Osteoblast (primary cell): ENCODE results near the gene MUC5B. TPM values are rescaled to one million over a fixed set of nuclear protein-coding genes. Genes with fewer than 3 reads are reported as not detected.

Experiments used
- DNase-seq: peaks from one replicate; pipeline ENCODE4 v3.0.0; 2011; ENCODE audit warnings: low spot score, mixed read lengths; ENCODE audit not compliant: insufficient read length; ENCODE audit errors: missing footprints
- H2AFZ ChIP-seq: 2 replicates; pipeline ENCODE4 v1.6.0; 2011; ENCODE audit warnings: mild to moderate bottlenecking, low read length
- H3K27ac ChIP-seq: 2 replicates; pipeline ENCODE4 v1.5.1; 2011; ENCODE audit warnings: mild to moderate bottlenecking, low read depth, low read length, moderate library complexity
- H3K27me3 ChIP-seq: 2 replicates; pipeline ENCODE4 v1.6.0; 2012; ENCODE audit warnings: mild to moderate bottlenecking, control low read depth, inconsistent platforms, low read length, moderate library complexity; ENCODE audit not compliant: insufficient read depth
- H3K36me3 ChIP-seq: 2 replicates; pipeline ENCODE4 v1.5.1; 2011; ENCODE audit warnings: mild to moderate bottlenecking, low read length, control low read depth, moderate library complexity; ENCODE audit not compliant: insufficient read depth
- H3K4me1 ChIP-seq: 2 replicates; pipeline ENCODE4 v1.5.1; 2011; ENCODE audit warnings: mild to moderate bottlenecking, low read length, control low read depth, moderate library complexity; ENCODE audit not compliant: insufficient read depth
- H3K4me2 ChIP-seq: 2 replicates; pipeline ENCODE4 v1.6.0; 2011; ENCODE audit warnings: mild to moderate bottlenecking, low read length; ENCODE audit not compliant: insufficient read depth
- H3K4me3 ChIP-seq: fragments of 200-600 bp; sonication (generic); 3 replicates; pipeline ENCODE4 v1.5.1; 2012; ENCODE audit warnings: mild to moderate bottlenecking, low read length, inconsistent platforms; ENCODE audit not compliant: insufficient read depth
- H3K79me2 ChIP-seq: 2 replicates; pipeline ENCODE4 v1.6.0; 2012; ENCODE audit warnings: mild to moderate bottlenecking, low read length, control low read depth, inconsistent platforms; ENCODE audit not compliant: insufficient read depth
- H3K9me3 ChIP-seq: 2 replicates; pipeline ENCODE4 v1.5.1; 2011; ENCODE audit warnings: low read depth, low read length, control low read depth
- H4K20me1 ChIP-seq: 2 replicates; pipeline ENCODE4 v1.6.0; 2012; ENCODE audit warnings: mild to moderate bottlenecking, low read length, control low read depth; ENCODE audit not compliant: insufficient read depth
- total RNA-seq: library from RNA; depleted of rRNA; stranded (reverse); fragments of >200 nt; gene quantifications from 2 replicates; pipeline ENCODE4 v1.2.3, GENCODE V29; 2012
- TF ChIP-seq, protein P1 (sequence below): IDR thresholded peaks from 2 replicates; pipeline ENCODE4 v1.5.1; 2011; ENCODE audit warnings: mild to moderate bottlenecking, low read depth, low read length, moderate library complexity; ENCODE audit errors: extremely low read depth

Gene MUC5B
- total RNA-seq, 1 donor: not detected

GRCh38 chr11:1260620-1261019 is 37.8 kb downstream of the MUC5B start:
- TF ChIP-seq, protein P1, sequence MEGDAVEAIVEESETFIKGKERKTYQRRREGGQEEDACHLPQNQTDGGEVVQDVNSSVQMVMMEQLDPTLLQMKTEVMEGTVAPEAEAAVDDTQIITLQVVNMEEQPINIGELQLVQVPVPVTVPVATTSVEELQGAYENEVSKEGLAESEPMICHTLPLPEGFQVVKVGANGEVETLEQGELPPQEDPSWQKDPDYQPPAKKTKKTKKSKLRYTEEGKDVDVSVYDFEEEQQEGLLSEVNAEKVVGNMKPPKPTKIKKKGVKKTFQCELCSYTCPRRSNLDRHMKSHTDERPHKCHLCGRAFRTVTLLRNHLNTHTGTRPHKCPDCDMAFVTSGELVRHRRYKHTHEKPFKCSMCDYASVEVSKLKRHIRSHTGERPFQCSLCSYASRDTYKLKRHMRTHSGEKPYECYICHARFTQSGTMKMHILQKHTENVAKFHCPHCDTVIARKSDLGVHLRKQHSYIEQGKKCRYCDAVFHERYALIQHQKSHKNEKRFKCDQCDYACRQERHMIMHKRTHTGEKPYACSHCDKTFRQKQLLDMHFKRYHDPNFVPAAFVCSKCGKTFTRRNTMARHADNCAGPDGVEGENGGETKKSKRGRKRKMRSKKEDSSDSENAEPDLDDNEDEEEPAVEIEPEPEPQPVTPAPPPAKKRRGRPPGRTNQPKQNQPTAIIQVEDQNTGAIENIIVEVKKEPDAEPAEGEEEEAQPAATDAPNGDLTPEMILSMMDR: no peak
- H3K9me3 ChIP-seq: no peaks in the 10 kb centered on the region
- H3K4me2 ChIP-seq: no peak overlapping the region
- DNase-seq: no peak
- H4K20me1 ChIP-seq: no peaks in the 10 kb centered on the region
- H3K4me3 ChIP-seq: no peak overlapping the region
- no peaks in the 10 kb centered on the region for H3K79me2 ChIP-seq
- H2AFZ ChIP-seq: no peak overlapping the region
- no peak overlapping the region for H3K27ac ChIP-seq
- H3K27me3 ChIP-seq: no peaks in the 10 kb centered on the region
- H3K36me3 ChIP-seq: no peaks in the 10 kb centered on the region
- peaks cover 5% of the 10 kb centered on the region for H3K4me1 ChIP-seq

- H2AFZ ChIP-seq: no peak overlapping the region
- no peaks in the 10 kb centered on the region for H4K20me1 ChIP-seq
- no peak for DNase-seq
- no peak overlapping the region for H3K4me3 ChIP-seq
- no peaks in the 10 kb centered on the region for H3K9me3 ChIP-seq
- no peaks in the 10 kb centered on the region for H3K27me3 ChIP-seq
- H3K27ac ChIP-seq: peak overlapping the region; percentile 75
- peak overlapping the region; percentile 93 for H3K4me2 ChIP-seq
- H3K79me2 ChIP-seq: no peaks in the 10 kb centered on the region
- no peaks in the 10 kb centered on the region for H3K36me3 ChIP-seq
- peaks cover 5% of the 10 kb centered on the region for H3K4me1 ChIP-seq
- TF ChIP-seq, protein P1: no peak
Observed at GRCh38 chr11:1261241-1262071, 38.6 kb downstream of the MUC5B start.

GRCh38 chr11:1262172-1263006 is 39.5 kb downstream of the MUC5B start:
- Histone ChIP-seq H2AFZ (peak overlapping the region; percentile 88), H3K27ac (peak overlapping the region; percentile 75), H3K36me3 (no peaks in the 10 kb centered on the region), H4K20me1 (no peaks in the 10 kb centered on the region), H3K4me2 (peak overlapping the region; percentile 93), H3K4me3 (peak overlapping the region; percentile 69), H3K79me2 (no peaks in the 10 kb centered on the region), H3K27me3 (no peaks in the 10 kb centered on the region), H3K4me1 (peaks cover 5% of the 10 kb centered on the region), H3K9me3 (no peaks in the 10 kb centered on the region)
- DNase-seq: peak; percentile 99
- TF ChIP-seq, protein P1: no peak

DNA sequence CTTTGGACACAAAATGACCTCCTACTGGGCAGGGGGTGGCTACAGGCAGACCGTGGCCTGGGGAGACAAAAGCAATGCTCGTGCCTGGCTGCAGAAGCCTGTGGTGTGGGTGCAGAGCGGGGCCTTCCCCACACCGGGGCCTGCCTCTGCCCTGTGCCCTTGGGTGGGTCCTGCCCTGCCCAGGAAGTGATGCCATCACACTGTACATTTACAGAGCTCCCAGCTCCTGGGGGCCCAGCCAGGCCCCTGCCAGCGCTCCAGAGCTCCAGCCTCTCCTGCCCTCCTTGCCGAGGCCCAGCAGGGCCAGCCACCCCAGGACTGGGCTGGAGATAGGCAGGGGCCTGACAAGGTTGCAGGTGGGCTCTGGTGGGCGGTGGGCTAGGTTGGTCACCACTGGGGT is 40.1 kb downstream of the MUC5B start:
- TF ChIP-seq, protein P1: no peak
- no peak overlapping the region for H3K27ac ChIP-seq
- H3K9me3 ChIP-seq: no peaks in the 10 kb centered on the region
- H3K79me2 ChIP-seq: no peaks in the 10 kb centered on the region
- H4K20me1 ChIP-seq: no peaks in the 10 kb centered on the region
- peak overlapping the region; percentile 53 for H2AFZ ChIP-seq
- peaks cover 5% of the 10 kb centered on the region for H3K4me1 ChIP-seq
- DNase-seq: no peak
- no peaks in the 10 kb centered on the region for H3K36me3 ChIP-seq
- H3K4me3 ChIP-seq: peak overlapping the region; percentile 69
- H3K4me2 ChIP-seq: peak overlapping the region; percentile 93
- H3K27me3 ChIP-seq: no peaks in the 10 kb centered on the region
